Measurements from ENCODE around the gene PERCC1. TPM values are rescaled to one million over a fixed set of nuclear protein-coding genes. Genes with fewer than 3 reads are reported as not detected.

PERCC1 gene
- total RNA-seq, 6 donors from 2014 or later, result 0.27 to 2.2 TPM; not detected in 4

GRCh38 chr16:1394367-1394951 lies 36.4 kb upstream of the PERCC1 start:
- no peaks in the 10 kb centered on the region for H3K27me3 ChIP-seq
- TF ChIP-seq, protein P1, sequence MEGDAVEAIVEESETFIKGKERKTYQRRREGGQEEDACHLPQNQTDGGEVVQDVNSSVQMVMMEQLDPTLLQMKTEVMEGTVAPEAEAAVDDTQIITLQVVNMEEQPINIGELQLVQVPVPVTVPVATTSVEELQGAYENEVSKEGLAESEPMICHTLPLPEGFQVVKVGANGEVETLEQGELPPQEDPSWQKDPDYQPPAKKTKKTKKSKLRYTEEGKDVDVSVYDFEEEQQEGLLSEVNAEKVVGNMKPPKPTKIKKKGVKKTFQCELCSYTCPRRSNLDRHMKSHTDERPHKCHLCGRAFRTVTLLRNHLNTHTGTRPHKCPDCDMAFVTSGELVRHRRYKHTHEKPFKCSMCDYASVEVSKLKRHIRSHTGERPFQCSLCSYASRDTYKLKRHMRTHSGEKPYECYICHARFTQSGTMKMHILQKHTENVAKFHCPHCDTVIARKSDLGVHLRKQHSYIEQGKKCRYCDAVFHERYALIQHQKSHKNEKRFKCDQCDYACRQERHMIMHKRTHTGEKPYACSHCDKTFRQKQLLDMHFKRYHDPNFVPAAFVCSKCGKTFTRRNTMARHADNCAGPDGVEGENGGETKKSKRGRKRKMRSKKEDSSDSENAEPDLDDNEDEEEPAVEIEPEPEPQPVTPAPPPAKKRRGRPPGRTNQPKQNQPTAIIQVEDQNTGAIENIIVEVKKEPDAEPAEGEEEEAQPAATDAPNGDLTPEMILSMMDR (IDR thresholded peaks at IDR 0.05), result no peak
- TF ChIP-seq EP300 (IDR thresholded peaks at IDR 0.05) (no peak), POLR2AphosphoS5 (IDR thresholded peaks at IDR 0.05) (no peak), POLR2A (IDR thresholded peaks at IDR 0.05) (no peak)
- no peak overlapping the region for H3K27ac ChIP-seq
- no peaks in the 10 kb centered on the region for H3K4me1 ChIP-seq
- WGBS, 2 donors, result 91 to 93% methylated on average over 12 to 19 of the region's 19 CpGs
- peaks cover 29 to 87% (median 68%) of the 10 kb centered on the region in 4 donors for H3K36me3 ChIP-seq
- ATAC-seq (ENCODE audit: low FRiP score in 2 of 2) (peak in 1 of 2 donors; percentile 14), DNase-seq (no peak)
- H3K9me3 ChIP-seq, result no peaks in the 10 kb centered on the region
- H3K4me3 ChIP-seq, result no peak overlapping the region

GRCh38 chr16:1395444-1396031 lies 35.3 kb upstream of the PERCC1 start:
- DNase-seq (no peak), ATAC-seq (ENCODE audit: low FRiP score in 2 of 2) (no peak)
- TF ChIP-seq, protein P1 (IDR thresholded peaks at IDR 0.05), result no peak
- TF ChIP-seq POLR2A (IDR thresholded peaks at IDR 0.05), result no peak
- peaks cover 26 to 87% (median 68%) of the 10 kb centered on the region in 4 donors for H3K36me3 ChIP-seq
- no peaks in the 10 kb centered on the region for H3K4me1 ChIP-seq
- 89 to 94% methylated on average over 11 to 22 of the region's 22 CpGs for WGBS, 2 donors
- H3K27me3 ChIP-seq, result no peaks in the 10 kb centered on the region
- H3K27ac ChIP-seq, result no peak overlapping the region
- no peak overlapping the region for H3K4me3 ChIP-seq
- no peaks in the 10 kb centered on the region for H3K9me3 ChIP-seq

DNA sequence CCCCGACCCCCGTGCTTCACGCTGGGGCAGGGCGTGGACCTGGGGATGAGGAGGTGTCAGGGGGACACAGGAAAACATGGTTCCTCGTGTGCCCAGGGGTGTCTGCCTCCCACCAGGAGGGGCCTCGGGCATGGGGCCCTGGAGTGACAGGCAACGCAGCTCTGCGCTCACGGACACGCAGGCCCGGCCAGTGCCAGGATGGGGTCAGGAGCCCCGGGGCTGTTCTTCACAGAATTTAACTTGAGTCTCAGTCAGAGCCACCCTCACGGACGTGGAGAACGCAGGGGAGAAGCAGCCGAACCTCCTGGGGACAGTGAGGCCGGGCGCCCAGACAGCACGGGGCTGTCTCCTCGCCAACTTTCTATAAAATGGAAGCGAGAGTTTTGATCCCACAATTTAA lies 33.1 kb upstream of the PERCC1 start:
- Histone ChIP-seq H3K4me1 (no peaks in the 10 kb centered on the region), H3K27ac (no peak overlapping the region), H3K36me3 (peaks cover 39 to 87% (median 73%) of the 10 kb centered on the region in 4 donors), H3K9me3 (no peaks in the 10 kb centered on the region), H3K27me3 (no peaks in the 10 kb centered on the region), H3K4me3 (no peak overlapping the region)
- DNase-seq (no peak), ATAC-seq (ENCODE audit: low FRiP score in 2 of 2) (no peak)
- TF ChIP-seq POLR2A (IDR thresholded peaks at IDR 0.05) (no peak), POLR2AphosphoS5 (IDR thresholded peaks at IDR 0.05) (no peak), EP300 (IDR thresholded peaks at IDR 0.05) (no peak)
- TF ChIP-seq, protein P1 (IDR thresholded peaks at IDR 0.05), result no peak
- WGBS, 2 donors, result 92 to 93% methylated on average over 15 to 21 of the region's 21 CpGs

DNA sequence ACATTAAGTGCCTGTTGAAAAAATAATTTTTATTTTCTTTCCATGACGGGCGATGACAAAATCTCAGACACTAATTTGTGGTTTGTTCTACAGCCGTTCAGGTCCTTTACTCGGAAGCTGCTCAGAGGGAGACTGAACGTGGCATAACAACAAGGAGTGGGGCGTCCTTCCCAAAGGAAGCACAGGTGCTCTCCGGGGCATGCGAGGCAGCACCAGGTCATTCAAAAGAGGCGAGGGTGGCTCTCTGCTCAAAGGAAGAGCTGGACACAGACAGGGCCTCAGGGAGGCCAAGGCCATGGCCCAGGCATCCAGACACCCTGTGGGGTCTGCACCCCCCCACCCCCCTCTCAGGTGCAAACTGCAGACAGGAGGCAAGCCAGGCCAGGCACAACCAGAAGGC lies 32.5 kb upstream of the PERCC1 start:
- ATAC-seq (ENCODE audit: low FRiP score in 2 of 2) (no peak), DNase-seq (no peak)
- H3K4me1 ChIP-seq, result no peaks in the 10 kb centered on the region
- 94 to 97% methylated on average over 9 of the region's 9 CpGs for WGBS, 2 donors
- no peak overlapping the region for H3K27ac ChIP-seq
- peaks cover 40 to 87% (median 71%) of the 10 kb centered on the region in 4 donors for H3K36me3 ChIP-seq
- H3K4me3 ChIP-seq, result no peak overlapping the region
- no peaks in the 10 kb centered on the region for H3K27me3 ChIP-seq
- H3K9me3 ChIP-seq, result no peaks in the 10 kb centered on the region
- TF ChIP-seq, protein P1 (IDR thresholded peaks at IDR 0.05), result no peak
- TF ChIP-seq EP300 (IDR thresholded peaks at IDR 0.05), result no peak
- no peak for TF ChIP-seq POLR2A (IDR thresholded peaks at IDR 0.05)
- TF ChIP-seq POLR2AphosphoS5 (IDR thresholded peaks at IDR 0.05), result no peak
